Stimulated activated CD8-positive, alpha-beta memory T cell treated with anti-CD3 and anti-CD28 coated beads, Interleukin-2, amount 100 ng/mL, for 1 hour (primary cell): ENCODE data around the gene BMP7.
"Not testable (repeated sequence)": the region's sequence is repeated elsewhere in the genome, so short reads cannot be mapped to it uniquely, and the experiment has no call there.

Source experiments
- DNase-seq, 2 donors: peaks; one replicate each; pipeline ENCODE4 v3.0.0-alpha.2; 2020; ENCODE audit warnings: low read depth in 2 of 2

Gene BMP7

DNA sequence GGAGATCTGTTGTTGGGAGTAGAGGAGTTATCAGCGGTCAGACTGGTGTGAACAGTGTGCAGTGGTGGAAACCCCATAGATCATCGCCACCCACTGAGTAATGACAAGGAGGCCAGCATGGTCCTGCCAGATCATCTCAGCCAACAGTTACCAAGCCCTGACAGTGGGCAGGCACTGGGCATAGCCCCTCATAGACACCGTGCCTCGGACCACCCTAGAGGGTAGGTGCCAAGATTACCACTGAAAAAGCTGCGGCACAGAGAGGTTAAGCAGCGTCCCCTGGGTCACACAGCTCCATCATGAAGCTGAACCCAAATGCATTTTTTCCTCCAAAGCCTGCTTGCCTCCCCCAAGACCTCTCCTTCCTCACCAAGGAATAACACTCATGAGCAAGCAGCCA, 21.5 kb upstream of the BMP7 start:
- DNase-seq = no peak

GRCh38 chr20:57287007-57287880, 20.8 kb upstream of the BMP7 start:
- no peak for DNase-seq

DNA sequence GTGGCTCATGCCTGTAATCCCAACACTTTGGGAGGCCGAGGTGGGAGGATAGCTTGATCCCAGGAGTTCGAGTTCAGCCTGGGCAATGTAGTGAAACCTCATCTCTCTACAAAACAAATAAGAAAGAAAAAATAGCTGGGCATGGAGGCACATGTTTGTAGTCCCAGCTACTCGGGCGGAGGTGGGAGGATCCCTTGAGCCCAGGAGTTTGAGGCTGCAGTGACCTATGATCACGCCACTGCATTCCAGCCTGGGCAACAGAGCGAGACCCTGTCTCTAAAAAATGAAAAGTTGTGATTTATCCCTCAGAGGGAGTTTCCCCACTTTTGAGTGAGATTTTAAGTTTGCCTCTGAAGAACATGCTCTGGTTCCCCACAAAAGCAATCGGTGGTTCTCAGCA, 17.4 kb upstream of the BMP7 start:
- DNase-seq = no peak

GRCh38 chr20:57282670-57283361, 16.4 kb upstream of the BMP7 start:
- no peak for DNase-seq

DNA sequence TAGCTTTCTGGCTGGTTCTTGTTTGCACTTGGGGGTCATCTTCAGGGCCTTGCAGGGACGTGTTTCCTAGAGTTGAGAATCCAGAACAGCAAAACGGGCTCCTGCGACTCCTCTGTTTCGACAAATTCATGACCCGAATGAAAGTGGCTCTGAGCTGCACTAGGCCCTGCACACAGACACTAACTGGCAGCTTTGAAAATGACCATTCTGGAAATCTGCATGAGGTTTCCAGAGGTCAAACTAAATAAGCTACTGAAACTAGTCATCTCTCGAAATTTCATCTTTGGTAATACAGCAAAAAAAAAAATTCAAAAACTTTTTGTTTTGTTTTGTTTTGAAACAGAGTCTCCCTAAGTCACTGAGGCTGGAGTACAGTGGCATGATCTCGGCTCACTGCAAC, 15.5 kb upstream of the BMP7 start:
- DNase-seq = no peak

DNA sequence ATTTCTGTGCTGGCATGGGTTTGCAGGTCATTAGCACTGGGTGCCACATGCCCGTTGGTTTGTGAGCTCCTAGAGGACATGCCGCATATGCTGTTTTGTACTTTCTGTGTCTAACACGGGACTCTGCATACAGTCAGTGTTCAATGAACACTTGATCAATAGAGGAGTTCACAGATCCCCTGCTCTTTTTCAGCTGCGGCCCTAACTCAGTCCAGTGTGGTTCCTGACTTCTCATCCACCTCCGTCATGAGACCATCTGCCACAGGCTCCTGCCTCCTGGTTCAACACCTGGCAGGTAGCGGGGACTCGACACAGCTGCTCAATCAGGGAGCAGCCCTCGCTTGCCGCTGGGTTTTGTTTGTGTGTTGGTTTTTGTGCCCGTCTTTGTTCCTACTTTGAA, 13.8 kb upstream of the BMP7 start:
- DNase-seq = no peak

- not testable (repeated sequence) for DNase-seq
Observed at GRCh38 chr20:57279548-57279947, 13.1 kb upstream of the BMP7 start.

DNA sequence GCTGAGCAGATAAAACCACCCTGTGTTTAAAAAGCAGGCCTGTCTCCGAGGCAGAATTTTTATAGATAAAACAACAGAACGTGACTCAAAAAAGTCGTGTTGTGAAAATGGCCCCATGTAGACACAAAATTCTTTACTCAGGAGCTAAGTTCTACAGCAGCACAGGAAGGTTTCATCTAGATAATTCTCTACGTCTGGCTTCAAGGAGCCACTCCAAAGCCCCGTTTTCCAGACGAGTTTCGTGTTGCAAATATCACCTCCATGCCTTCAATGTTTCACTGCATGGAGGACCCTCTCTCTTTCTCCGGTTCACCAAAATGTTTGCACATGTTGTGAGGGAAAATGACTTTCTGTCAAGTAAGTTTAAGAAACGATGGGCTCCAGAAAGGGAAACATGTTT, 12.0 kb upstream of the BMP7 start:
- DNase-seq = no peak

DNA sequence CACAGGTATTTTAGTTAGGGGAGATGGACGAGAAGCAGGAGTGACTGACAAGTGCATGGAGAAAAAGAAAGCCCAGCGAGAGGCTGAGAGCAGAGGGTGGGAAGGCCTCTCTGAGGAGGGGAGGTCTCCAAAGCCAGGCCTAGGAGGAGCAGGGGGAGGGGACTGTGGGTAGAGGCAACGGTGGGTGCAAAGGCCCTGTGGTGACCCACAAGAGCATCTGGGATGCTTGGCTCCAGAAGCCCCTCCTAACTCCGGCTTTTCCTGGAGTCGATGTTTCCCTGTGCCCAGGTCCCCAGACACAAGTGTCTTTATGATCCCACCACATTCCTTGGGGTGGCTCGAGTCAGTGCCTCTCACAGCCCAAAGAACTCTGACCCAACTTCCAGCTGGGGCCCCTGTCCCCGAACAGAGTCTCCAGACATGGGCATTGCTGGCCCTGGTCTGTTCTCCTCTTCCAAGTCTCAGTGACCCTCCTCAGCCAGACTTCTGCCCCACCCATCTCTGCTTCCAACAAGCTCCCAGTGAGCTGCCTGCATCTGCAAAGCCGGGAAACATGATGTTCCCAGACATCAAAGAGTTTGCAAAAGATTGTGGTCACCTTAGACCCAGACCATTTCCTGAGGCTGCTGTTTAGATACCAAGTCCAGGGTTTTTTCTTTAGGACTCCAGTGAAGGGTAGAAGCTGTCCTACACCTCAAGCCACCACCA, 11.1 kb upstream of the BMP7 start:
- no peak for DNase-seq

GRCh38 chr20:57276221-57276620, 9.8 kb upstream of the BMP7 start:
- no peak for DNase-seq

GRCh38 chr20:57275813-57276212, 9.4 kb upstream of the BMP7 start:
- no peak for DNase-seq

- DNase-seq = no peak
Observed at GRCh38 chr20:57275334-57275733, 8.9 kb upstream of the BMP7 start.

DNA sequence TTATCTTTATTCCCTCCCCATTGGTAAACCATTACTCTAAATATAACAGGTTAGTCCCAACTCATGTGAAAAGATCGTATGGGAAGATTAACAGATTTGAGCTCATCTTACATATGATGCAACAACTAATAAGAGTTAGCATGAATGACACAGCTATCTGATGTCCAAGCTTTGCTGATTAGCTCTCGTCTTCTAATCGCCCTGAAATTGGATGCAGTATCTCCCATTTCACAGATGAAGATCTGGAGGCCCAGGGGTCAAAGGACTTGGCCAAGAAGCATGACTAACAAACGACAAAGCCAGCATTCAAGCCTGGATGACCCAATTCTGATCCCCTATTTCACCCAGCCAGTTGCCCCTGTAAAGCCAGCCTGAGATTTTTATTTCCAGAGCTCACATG, 8.4 kb upstream of the BMP7 start:
- DNase-seq = no peak

DNA sequence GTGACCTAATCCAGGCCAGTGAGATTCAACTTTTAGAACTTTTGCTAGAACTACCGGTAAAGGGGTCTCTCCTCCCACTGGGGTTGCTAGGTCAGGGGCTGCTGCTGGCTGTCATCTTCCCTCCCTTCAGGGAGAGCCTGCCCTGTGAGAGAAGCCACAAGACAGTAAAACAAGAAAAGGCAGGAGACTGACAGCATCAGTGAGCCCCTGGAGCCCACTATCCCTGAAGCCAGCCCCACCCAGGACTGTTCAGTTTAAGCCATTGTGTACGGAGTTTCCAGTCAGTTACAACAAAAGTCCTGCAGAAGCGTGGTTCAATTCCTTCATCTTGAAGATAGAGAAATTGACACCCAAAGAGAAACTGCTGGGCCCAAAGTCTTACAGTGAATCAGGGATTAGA, 7.9 kb upstream of the BMP7 start:
- no peak for DNase-seq

- DNase-seq = no peak
Observed at GRCh38 chr20:57272883-57273535, 6.6 kb upstream of the BMP7 start.

DNA sequence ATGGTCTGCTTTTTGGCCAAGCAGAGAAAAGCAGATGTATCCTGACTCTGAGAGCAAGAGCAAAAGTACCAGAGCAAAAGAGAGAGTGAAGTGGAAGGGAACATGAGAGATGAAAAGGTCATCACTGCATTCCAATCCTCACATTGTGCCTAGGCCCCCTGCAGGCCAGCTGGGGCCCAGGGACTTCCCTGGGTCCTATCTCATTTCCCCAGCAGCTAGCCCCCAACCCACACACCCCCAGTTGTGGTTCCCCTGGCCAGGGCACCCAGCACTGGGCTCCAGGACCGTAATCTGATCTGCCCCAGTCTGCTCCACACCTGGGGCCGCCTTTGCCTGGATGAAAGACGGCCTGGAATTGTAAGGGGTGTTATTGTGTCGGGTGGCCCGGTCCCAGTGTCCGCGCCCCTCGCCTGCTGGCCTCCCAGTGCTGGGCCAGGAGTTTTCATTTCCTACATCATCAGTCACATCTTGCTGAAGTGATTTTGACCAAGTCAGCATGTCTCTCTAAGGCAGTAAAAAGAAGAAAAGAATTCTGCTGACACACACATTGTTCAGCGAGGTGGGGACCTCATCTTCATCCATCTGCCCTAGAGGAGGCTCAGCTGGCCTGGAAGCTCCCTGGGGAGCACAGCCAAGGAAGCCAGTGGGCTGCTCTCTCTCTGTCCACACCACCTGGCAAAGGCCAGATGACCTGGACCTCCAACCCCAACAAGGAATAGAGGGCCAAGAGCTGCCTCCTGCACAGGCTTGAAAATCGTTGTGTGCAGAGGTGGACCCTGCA, 4.0 kb upstream of the BMP7 start:
- DNase-seq = no peak

DNA sequence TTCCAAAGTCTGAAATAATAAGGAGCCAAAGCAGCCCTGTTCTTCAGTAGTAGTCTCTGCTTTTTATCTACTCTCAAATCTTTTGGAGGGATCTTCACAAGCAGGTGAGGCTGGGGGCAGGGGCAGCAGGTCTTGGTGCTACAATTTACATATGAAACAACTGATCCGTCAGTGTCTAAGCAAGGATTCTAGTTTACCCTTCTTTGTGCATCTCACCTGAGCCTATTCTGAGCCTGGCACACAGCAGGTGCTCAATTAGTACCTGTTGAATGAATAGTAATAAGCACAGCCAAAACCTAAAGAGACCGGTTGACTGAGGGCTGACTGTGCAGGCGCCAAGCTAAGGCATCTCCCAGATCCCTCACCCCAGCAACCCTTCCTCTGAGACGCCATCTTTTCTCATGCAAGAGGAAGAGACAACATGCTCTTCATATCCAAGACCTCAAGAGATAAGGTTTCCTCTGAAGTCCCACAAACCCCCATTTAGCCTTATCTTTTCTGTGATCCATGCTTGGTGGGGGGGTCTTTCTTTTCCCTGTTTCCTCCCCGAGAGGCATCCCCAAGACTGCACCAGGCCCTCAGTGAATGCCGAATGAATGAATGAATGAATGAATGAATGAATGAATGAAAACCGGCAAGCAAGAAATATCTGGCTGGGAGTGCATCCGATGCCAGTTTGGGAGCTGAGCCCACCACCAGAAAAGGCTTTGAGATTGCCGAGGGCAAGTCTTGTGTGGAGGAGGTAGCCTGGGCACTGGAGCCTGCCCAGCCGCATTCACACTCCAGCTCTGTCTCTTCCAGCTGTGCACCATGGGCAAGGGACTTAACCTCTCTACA, 2.9 kb upstream of the BMP7 start:
- no peak for DNase-seq

DNA sequence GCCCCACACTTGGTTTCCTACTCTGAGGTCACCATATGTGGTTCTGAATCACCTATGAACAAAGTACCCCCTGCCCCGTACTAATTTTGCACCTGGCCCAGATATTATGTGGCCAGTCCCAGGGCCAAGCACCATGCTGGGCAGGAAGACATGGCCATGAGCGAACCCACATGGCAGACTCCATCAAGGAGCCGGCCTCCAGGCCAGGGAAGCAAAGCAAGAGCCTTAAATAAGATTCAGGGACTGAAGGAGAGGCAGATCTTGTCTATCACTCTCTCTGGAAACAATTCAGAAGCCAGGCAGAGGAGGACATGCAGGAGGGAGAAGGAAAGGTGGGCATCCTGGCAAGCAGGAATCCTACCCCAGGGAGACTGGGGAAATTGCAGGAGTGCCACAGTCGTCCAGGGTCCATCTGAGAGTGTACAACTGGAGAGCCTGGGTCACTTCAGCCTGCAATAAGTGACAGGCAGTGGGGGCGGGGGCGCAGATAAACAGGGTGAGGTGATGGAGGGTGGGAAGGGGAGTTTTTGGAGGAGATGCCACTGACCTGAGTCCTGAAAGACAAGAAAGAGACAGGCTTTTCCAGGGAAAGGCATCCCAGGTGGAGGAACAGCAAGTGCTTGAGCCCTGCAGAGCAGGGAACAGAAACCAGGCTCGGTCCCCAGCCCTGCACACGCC, 2.1 kb upstream of the BMP7 start:
- no peak for DNase-seq

- DNase-seq = no peak
Observed at GRCh38 chr20:57267158-57267821, 849 bp upstream of the BMP7 start.

- DNase-seq = no peak
Observed at GRCh38 chr20:57265997-57266290, 497 bp downstream of the BMP7 start.
